HepG2 (cell line): Measurements from ENCODE around the gene CD69.

Experiments
- ARHGAP35 ChIP-seq: sonication (generic); formaldehyde crosslinking; IDR thresholded peaks from 2 replicates; pipeline ENCODE4 v1.9.0; 2022; ENCODE audit warnings: mild to moderate bottlenecking, inconsistent platforms, moderate library complexity, missing genetic modification reagents, borderline replicate concordance
- CHD4 ChIP-seq: fragments of 200-600 bp; sonication (generic); IDR thresholded peaks from 2 replicates; pipeline ENCODE4 v1.7.0; 2017; ENCODE audit warnings: mild to moderate bottlenecking, low read length, borderline replicate concordance
- EZH2 ChIP-seq: conservative IDR thresholded peaks from 2 replicates; pipeline ENCODE4 v1.6.1; 2012; ENCODE audit warnings: mild to moderate bottlenecking, low read depth, low read length, moderate library complexity
- KLF12 ChIP-seq: sonication (generic); formaldehyde crosslinking; IDR thresholded peaks from 2 replicates; pipeline ENCODE4 v1.4.0; 2020; ENCODE audit warnings: missing genetic modification reagents, borderline replicate concordance
- NR2F6 ChIP-seq, 2 experiments: IDR thresholded peaks; 2 replicates each; pipeline ENCODE4 v1.6.1; 2016; ENCODE audit warnings: antibody characterized with exemption in 1 of 2, mild to moderate bottlenecking in 1 of 2
- POLR2A ChIP-seq, 2 experiments: IDR thresholded peaks; 2 replicates each; pipeline ENCODE4 v1.6.1; 2011; ENCODE audit warnings: low read depth in 2 of 2, low read length in 2 of 2, mild to moderate bottlenecking in 1 of 2, moderate library complexity in 1 of 2; ENCODE audit not compliant: insufficient read depth in 1 of 2
- RNF2 ChIP-seq: fragments of 450-650 bp; conservative IDR thresholded peaks from 2 replicates; pipeline ENCODE4 v1.6.1; 2016; ENCODE audit warnings: low read depth
- TBP ChIP-seq: sonication (generic); formaldehyde crosslinking; IDR thresholded peaks from 2 replicates; pipeline ENCODE4 v1.5.0; 2020; ENCODE audit warnings: missing genetic modification reagents
- TCF7L2 ChIP-seq: IDR thresholded peaks from 2 replicates; pipeline ENCODE4 v1.6.1; 2011; ENCODE audit warnings: mild to moderate bottlenecking, low read depth, low read length, moderate library complexity
- TGIF2 ChIP-seq: IDR thresholded peaks from 2 replicates; pipeline ENCODE4 v1.6.1; 2016; ENCODE audit warnings: control low read depth, missing compliant biosample characterization
- TF ChIP-seq, protein P1 (sequence below): sonication (generic); formaldehyde crosslinking; IDR thresholded peaks from 2 replicates; pipeline ENCODE4 v1.5.0; 2020; ENCODE audit warnings: mild to moderate bottlenecking, missing genetic modification reagents, moderate library complexity

- TF ChIP-seq POLR2A (IDR thresholded peaks at IDR 0.05; ENCODE audit: insufficient read depth in 1 of 2, low read depth in 2 of 2, low read length in 2 of 2) (no peak), CHD4 (no peak), ARHGAP35 (CRISPR knock-in tag) (no peak), KLF12 (CRISPR knock-in tag) (no peak), TGIF2 (CRISPR knock-in tag) (no peak), RNF2 (no peak), NR2F6 (IDR thresholded peaks at IDR 0.05) (no peak), NR2F6 (CRISPR knock-in tag; IDR thresholded peaks at IDR 0.05) (no peak), EZH2 (no peak), TBP (CRISPR knock-in tag) (no peak), TCF7L2 (no peak)
- TF ChIP-seq, protein P1, sequence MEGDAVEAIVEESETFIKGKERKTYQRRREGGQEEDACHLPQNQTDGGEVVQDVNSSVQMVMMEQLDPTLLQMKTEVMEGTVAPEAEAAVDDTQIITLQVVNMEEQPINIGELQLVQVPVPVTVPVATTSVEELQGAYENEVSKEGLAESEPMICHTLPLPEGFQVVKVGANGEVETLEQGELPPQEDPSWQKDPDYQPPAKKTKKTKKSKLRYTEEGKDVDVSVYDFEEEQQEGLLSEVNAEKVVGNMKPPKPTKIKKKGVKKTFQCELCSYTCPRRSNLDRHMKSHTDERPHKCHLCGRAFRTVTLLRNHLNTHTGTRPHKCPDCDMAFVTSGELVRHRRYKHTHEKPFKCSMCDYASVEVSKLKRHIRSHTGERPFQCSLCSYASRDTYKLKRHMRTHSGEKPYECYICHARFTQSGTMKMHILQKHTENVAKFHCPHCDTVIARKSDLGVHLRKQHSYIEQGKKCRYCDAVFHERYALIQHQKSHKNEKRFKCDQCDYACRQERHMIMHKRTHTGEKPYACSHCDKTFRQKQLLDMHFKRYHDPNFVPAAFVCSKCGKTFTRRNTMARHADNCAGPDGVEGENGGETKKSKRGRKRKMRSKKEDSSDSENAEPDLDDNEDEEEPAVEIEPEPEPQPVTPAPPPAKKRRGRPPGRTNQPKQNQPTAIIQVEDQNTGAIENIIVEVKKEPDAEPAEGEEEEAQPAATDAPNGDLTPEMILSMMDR (CRISPR knock-in tag): no peak
These were observed 2.6 kb downstream of the CD69 start for GRCh38 chr12:9758119-9758518.
